HG03571 (cell line): ENCODE results near the gene ATAT1.

Experiments used
- ATAC-seq: cut with Tn5 transposase; IDR thresholded peaks from one replicate; pipeline ENCODE4 v1.9.1; 2021; ENCODE audit not compliant: unreplicated experiment

ATAT1 gene

DNA sequence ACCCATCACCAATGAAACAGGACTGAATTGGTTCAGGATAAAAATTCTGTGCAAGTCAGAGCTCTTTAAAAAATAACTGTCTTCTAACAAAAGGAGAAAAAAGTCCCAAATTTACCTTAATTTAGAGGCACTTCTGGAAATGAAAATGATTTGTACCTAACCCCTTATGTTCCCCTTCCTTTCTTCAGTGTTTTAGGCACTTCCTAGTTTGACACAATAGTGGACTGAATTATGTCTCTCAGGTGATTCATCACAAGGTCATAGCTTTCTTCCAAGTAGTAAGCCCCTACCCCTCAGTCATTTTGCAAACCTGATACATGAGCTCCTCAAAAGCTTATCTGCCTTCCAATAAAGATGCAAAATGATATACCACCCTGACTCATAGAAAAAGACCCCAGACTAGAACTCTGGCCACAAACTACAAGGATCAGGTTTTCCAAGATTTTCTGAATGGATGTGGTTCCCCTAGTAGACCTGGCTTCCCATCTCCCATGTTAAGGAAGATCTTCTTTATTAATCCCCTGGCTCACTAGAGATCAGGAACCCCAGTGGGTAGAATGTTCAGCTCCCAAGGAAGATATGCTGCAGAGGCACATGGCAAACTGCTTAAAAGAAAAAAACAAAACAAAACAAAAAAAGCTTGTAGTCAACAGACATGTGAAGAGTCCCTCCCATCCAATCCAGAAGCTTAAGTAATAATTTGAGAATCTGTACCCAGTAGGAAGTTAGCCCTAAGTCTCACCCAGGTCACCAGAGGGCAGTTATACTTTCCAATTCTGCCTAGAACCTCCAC is 13.2 kb upstream of the ATAT1 start:
- no peak for ATAC-seq

DNA sequence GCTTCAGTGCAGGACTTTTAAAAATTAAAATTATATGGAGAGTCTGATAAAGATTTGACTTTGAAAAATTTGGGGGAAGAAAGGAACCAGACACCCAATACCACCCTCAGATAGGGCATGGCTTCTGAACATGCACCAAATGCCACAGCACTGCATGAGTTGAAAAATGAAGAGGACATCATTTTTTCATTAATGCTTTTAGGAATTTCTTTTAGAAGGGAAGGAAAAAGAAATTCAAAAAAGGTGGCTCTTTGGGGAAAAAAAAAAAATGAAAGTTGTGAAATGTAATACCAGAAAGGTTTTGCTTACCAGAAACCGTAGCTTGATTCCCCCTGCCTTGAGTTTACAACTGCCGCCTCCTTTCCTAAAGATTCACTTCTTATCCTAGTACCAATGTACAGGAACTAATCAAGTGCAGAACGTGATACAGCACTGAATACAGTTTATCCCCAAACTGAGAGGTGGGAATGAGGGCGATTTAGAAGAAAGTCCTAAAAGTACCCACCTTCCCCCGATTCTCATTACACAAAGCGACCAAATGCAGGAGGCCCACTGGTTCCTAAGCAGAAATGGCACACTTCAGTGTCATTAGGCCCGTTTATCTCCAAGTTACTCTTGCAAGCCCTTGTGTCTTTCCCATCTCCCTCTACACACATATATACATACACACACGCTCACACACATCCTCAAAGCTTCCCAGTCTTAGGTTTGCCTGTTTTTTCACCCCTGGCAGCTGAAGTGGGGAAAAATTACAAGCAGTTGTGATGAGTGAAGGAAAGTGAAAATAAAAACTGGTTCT is 12.4 kb upstream of the ATAT1 start:
- no peak for ATAC-seq

DNA sequence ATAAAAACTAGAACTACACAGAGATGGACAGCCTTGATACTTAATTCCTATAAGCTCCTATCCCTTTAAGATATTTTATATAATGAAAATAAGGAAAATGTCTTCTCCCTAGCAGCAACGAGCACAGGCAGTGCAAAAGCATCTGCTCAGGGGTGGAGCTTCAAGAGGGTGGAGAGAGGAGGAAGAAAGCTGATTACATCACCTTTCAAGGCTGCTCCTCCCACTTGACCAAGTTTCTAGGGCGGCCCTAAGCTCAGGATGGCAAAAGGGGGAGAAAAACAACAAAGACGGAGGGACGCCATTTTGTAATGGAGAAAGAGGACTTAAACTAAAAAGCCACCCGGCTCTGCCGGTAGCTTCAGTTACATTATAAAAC is 11.8 kb upstream of the ATAT1 start:
- ATAC-seq, result peak; percentile 42

GRCh38 chr6:30615219-30615957 is 11.3 kb upstream of the ATAT1 start:
- ATAC-seq, result no peak

DNA sequence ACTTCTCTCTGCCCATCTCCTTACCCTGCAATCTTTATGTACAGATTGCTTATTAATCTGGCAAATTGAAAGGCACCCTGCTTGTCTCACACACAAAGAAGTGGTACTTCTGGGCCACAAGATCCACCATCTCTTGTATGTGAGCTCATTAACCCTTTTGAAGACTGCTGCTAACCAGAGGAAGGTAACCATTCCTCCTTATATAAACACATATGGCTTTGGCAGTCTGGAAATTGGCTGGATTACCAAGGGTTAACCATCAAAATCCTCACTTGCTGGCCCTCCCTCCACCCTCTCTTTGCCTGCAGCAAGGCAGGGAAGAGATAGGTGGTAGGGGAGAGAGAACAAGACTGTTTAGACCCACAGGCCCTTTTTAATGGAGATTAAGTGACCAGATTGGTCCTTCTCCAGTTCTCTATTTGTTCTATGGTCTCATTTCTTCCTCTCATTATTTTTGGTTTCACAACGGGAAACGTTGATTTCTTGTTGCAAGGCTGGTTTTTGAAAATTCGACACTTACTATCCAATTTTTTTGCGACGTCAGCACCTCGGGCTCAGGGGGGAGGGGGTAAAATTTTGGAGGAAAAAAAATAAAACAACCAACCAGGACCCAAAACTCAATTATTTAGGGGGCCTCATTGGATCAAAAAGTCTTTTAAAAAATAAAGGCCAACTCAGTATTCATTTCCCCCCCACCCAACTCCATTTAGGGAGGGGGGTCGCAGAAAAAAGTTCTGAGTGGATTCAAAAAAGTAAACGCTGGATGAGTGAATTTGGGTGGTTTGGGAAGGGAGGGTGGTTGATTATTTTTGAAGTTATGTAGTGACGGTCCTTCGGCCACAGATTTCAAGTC is 10.5 kb upstream of the ATAT1 start:
- no peak for ATAC-seq

- ATAC-seq, result peak; percentile 68
Observed at GRCh38 chr6:30616811-30617564, 9.7 kb upstream of the ATAT1 start, which contains the start of gene PPP1R10. Gene PPP1R10, minus strand, starts transcription at chr6:30617243. Its CDS starts 7,299 bp downstream, at chr6:30609944.

DNA sequence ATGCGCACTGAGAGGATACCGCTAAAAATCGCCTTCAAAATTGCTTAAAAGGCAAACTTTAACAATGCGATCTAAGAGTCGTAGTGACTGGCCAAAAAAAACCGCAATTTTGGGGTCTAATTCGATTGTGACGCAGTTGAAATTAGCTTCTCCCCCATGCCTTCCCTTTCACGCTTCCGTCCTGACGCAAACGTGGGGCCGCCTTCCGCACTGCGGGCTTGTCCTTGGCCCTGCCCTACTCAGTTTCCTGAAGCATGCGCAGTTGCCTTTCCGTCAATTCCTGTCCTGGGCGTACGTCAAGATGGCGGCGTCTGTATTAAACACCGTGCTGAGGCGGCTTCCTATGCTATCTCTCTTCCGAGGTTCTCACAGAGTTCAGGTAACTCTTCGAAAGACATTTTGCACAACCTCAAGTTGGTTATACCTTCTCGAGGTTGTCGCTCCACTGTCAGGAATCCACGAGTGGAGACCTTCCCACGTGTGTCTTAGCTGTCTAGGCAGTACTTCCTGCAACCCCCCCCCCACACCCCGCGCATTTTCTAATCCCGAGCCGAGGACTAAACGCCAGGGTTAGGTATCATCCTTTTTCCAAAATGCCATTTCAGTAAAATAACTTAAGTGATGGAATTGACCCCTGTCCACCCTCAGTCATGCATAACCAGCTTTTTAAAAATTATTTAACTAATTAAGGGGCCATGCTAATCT is 9.0 kb upstream of the ATAT1 start, which contains the start of gene MRPS18B:
Gene MRPS18B, plus strand, starts transcription at position 276 of the 705 bp plus-strand sequence. Its CDS starts 26 bp downstream, at position 302.
- peak; percentile 63 for ATAC-seq

DNA sequence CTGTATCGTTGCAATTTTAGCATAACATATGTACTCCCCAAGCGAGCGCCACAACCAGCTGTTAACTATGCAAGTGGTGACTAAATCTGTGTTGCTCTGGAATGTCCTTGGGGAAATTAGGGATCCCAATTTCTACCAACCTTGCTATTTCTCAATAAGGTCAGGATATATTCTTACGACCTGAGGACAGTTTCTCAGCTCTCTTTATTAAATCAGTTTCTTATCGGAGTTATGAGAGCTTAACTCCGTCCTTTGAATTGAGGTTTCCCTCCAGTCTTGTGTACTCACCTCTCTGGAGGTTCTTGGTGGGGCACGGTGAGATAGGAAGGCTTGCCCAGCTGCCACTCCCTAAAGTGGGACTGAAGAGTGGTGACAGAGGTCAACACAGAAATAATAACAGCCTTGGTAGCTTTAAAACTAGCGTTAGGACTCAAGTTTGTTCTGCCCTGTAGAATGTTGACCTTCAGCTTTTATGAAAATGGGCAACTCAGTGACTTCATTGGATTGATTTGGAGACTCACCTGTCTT is 8.3 kb upstream of the ATAT1 start:
- no peak for ATAC-seq

- no peak for ATAC-seq
Observed at GRCh38 chr6:30619561-30619960, 7.1 kb upstream of the ATAT1 start.

GRCh38 chr6:30625511-30625910 is 1.2 kb upstream of the ATAT1 start:
- ATAC-seq, result no peak

DNA sequence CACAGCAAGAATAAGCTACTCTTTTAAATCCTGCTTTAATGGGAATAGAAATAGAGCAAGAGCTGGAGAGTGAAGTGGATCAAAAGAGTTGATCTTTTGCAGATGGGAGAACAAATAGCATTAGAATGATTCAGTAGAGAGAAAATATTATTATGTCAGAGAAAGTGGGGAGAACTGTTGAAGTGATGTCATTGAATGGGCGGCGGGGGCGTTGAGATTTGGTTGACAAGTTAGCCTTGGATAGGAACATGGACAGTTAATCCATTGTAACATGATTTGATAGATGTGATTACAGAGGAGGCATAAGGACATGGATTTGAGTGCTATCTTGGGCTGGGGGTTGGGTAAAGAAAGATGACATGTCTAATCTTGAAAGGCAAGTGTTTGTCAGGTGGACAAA is 9.2 kb downstream of the ATAT1 start:
- no peak for ATAC-seq

GRCh38 chr6:30640481-30640880 is 13.8 kb downstream of the ATAT1 start:
- ATAC-seq, result no peak

GRCh38 chr6:30641048-30641447 is 14.4 kb downstream of the ATAT1 start:
- no peak for ATAC-seq

- no peak for ATAC-seq
Observed at GRCh38 chr6:30643656-30644055, 17.0 kb downstream of the ATAT1 start.

- no peak for ATAC-seq
Observed at GRCh38 chr6:30644769-30645168, 18.1 kb downstream of the ATAT1 start.

GRCh38 chr6:30645989-30646388 is 19.3 kb downstream of the ATAT1 start:
- ATAC-seq, result no peak

GRCh38 chr6:30646450-30647241 is 20.0 kb downstream of the ATAT1 start, which contains the start of gene C6orf136:
Gene C6orf136, plus strand, starts transcription at chr6:30647133. Its CDS starts 99 bp downstream, at chr6:30647232.
- ATAC-seq, result peak; percentile 39
